GM21423 (cell line): ENCODE measurements around the gene APRT.

Experiments
- ATAC-seq: cut with Tn5 transposase; IDR thresholded peaks from one replicate; pipeline ENCODE4 v1.9.1; 2021; ENCODE audit warnings: mild to moderate bottlenecking, moderate library complexity; ENCODE audit not compliant: unreplicated experiment

Gene APRT

DNA sequence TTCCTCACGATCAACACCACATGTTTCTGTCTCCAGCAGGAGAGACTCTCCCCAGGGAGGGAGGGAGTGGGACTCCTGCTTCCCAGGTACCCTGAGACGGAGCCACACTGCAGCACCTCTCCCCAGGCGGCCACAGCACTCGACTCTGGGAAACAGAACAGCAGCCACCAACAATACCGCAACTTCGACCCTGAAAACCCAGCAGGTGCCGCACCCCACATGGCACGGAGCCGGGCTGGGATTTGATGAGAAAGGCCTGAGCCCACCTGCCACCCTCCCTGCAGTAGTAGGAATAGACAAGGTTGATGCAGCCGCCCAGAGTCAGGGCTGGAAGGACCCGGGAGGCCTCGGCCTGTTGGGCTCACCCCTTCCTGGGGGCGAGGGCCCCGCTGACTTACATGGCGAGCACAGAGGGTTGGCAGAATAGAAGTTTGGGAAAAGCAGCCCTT lies 30.6 kb upstream of the APRT start:
- no peak for ATAC-seq

DNA sequence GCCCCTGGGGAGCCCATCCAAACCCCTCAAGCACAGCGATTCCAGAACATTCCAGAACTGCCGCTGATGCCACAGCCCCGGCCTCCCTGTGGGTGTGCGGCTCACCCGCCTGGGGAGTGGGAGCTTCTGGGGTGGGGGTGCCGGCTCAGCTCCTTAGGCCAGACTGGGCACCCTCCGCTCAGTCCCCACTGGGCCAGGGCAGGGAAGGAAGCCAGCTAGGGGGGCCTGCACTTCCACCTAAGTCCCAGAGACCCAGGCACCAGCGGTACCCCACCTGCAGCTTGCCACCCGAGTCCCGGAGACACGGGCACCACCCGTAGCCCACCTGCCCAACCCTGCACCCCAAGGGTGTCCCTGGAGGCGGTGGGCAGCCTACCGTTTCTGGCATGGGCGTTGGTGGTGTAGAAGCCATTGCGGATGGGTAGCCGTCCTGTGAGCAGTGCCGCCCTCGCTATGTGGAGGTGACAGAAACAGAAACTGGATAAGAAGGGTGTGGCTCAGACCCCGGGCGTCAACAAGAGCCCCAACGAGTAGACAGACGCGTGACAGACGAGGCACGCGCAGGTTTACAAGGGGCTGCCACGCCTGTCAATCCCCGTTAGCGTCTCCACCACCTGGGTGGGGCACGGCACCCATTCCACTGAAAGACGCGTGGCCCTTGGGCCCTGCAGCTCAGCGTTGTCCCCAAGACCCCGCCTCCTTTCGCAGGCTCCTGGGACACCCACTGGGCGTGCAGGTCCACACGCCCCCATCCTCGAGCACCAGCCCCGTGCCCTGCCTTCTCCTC lies 30.0 kb upstream of the APRT start:
- ATAC-seq, result no peak

DNA sequence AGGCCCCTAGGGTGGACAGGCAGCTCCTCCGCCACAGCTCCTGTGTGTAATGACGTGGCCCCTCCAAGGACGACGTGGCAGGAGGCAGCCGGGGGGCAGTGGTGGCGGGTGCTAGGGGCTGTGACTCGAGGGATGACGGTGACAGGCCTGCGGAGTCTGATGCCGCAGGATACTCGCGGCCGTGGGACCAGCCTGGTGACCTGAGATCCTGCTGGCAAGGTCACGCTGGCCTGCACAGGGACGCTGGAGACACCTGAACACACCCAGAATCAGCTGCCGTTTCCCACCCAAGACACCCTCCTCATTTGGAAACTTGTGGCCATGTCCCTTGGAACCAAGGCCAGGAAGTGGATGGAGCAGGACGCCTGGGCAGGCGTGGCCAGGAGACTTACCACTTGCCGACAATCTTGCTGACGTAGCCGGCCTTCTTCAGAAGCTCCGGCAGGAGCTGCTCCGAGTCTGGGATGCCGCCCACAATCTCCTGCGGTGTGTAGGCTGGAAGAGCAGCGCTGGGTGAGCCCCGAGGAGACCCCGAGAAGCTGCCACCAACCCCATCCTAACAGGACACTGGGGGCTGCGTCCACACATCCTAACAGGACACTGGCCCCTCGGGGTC lies 29.0 kb upstream of the APRT start:
- no peak for ATAC-seq

DNA sequence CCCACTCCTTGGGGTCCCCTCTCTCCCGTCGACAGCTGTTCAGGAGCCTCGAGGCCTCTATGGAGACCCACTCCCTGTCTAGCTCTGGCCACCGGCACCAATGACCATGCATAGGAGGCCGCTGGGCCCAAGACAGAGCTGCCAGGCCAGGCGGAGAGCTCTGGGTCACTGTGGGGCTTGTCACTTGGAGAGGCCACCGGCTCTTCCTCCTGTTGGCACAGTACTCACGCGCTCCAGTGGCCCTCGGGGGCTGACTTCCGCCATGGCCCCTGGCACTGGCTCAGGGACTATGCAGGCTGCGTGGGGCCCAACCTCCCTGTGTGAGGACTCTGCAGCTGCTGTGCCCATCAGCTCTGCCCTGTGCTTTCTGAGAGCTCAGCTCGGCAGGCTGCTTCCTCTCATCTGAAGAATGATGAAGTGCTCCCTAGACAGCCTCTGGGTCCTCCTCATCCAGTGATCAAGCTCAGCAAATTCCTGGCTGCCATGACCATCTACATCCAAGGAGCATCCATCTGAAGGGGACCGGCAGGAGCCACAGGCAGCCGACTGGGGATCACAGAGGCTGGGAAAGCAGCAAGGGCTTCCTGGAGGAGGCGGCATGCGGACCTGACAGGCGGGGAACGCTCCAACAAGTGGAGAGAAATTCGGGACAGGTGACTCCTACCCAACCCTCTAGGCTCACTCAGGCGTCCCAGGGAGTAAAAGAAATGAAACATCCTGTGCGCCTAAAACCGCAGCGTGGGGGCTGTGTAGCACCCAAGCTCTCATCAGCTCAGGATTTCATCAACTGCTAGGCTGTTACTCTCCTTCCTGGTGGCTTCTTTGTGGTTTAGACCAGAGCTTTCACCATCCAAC lies 28.2 kb upstream of the APRT start:
- ATAC-seq, result no peak

DNA sequence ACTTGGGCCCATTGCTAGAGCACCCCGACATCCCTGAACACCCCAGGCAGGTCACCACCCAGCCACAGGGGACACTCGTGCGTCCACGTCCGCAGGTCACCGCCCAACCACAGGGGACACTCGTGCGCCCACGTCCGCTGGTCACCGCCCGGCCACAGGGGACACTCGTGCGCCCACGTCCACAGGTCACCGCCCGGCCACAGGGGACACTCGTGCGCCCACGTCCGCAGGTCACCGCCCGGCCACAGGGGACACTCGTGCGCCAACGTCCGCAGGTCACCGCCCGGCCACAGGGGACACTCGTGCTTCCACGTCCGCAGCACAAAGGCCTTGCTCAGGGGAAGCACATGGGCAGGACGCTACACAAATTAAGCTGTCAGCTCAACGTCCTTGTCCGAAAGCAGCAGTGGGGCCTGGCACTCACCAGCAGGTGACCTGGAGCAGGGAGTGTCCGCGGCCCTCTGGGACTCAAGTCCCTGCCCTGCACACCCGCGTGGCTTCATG lies 27.4 kb upstream of the APRT start:
- ATAC-seq, result no peak

DNA sequence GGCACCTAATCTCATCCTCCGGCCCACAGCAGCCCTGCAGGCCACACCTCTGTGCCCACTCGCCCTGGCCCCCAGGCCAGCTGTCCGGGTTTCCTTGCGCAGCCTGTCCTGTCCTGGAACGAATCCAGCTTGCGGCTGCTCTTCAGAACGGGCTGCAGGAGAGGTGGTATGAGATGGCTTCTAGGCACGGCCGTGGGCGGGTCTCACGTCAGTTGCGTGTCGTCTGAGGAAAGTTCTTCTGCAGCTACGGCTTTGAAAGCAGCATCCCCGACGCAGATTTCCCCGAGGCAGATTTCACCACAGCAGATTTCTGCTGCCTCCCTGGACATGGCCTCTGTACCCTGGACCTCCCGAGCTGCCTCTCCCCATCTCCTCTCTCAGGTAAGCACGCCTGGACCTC lies 26.8 kb upstream of the APRT start:
- no peak for ATAC-seq

DNA sequence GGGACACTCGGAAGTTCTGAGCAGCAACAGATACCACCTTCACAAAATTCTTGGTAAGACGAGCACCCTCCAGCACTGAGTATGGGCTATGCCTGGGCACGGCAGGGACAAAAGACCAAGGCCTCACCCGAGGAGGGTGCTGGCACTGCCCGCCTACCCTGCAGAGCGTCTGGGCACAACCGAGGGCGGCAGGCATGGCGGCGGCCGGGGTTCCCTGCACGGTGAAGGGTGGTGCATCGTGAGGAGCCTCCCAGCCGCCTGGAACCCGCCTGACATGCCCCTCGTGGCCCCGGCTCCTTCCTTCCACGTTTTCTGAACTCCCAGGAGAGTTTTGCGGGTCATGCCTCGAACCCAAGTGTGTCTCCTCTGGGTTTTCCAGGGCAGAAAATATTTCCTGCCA lies 26.1 kb upstream of the APRT start:
- ATAC-seq, result no peak

DNA sequence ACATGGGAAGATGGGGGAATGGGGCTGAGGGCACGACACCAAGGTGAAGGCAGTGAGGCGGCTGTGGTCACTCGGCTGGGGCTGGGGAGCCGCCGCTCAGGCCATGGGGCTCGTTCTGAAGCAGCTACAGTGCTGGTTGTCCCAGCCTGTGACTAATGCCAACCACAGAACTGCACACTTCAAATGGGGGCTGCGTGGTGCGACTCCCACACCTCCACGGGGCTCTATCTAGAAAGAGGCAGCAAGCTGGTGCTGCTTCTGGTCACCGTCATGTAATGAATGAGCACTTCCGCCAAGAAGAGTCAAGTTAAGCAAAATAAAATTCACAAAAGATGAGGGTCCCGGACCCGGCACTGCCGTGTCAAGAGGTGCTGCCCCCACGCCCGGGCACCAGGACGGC lies 25.1 kb upstream of the APRT start:
- no peak for ATAC-seq

DNA sequence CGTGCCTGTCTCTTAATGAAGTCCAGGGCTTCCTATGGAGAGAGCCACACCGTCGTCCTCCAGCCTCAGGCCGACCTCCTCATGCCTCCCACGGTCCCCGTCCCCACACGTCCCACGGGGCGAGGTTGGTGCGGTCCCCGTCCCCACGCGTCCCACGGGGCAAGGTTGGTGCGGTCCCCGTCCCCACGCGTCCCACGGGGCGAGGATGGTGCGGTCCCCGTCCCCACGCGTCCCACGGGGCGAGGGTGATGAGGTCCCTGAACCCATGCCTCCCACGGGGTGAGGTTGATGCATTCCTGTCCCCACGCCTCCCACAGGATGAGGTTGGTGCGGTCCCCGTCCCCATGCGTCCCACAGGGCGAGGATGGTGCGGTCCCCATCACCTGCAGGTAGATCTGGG lies 24.1 kb upstream of the APRT start:
- ATAC-seq, result no peak

DNA sequence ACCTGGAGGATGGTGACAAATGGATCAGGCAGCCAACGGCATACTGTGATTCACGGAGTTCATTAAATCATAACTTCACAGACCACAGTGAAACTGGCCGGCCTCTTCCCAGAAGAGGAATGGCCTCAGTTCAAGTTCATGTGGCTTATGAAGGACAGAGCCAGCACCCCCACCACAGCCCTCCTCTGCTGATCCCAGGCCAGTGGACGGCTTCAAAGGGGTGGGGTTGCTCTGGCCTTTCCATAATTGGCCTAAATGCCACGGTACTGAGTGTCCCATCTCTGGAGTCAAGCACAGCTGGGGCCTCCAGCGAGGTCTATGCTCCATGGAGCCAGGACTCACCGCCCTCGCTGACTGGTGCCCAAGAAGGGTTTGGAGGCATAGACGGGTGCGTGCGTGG lies 23.7 kb upstream of the APRT start:
- ATAC-seq, result no peak

DNA sequence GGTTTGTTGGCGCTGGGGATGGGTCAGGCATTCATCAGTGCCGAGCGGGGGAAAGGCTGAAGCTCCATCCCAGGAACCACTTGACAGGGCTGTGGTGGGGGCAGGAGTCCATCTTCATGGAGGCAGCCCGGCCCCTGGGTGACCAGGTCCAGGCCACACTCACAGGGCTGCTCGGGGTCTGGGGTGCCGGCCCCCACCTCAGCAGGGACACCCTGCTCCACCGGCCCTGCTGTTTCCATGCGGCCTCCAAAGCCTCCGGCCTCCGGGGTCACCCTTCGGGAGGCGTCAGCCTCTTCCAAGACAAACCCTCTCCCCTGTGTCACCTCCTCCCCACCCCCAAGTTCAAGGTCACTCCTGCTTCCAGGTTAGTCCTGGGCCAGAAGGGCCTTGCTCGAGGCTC lies 22.9 kb upstream of the APRT start:
- ATAC-seq, result no peak

DNA sequence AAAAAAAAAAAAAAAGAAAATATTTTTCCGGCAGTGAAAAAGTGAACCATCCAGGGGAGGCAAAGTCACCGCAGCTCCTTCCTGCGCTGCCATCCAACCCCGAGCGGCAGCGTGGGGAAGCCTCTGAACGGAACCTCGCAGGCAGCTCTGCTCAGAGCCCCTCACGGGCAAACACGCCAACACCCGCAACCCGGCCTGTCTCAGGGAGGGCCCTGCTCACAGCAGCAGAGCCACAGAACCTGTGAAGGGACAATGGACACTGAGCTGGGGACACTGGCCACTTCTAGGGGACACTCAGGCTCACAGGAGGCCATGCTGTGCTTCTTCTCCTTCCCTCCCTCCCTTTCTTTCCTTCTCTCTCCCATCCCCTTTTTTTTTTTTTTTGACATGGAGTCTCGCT lies 21.4 kb upstream of the APRT start:
- ATAC-seq, result no peak

DNA sequence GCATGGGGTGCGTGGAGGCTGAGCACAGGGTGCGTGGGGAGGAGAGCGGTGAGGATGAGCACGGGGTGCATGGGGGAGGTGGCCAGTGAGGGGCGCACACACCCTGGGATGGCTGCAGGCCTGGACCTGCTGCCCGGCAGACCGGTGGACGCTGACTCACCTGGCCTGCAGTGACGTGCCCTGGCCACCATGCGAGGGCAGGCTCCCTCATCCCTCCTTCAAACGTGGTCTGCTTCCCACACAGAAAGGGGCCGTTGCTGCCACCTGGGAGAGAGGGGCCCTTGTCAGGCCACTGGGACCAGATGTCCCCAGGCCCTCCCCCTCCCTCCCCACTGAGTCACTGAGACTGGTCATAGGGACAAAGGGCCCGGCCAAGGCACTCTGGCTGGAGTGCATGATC lies 20.1 kb upstream of the APRT start:
- no peak for ATAC-seq

DNA sequence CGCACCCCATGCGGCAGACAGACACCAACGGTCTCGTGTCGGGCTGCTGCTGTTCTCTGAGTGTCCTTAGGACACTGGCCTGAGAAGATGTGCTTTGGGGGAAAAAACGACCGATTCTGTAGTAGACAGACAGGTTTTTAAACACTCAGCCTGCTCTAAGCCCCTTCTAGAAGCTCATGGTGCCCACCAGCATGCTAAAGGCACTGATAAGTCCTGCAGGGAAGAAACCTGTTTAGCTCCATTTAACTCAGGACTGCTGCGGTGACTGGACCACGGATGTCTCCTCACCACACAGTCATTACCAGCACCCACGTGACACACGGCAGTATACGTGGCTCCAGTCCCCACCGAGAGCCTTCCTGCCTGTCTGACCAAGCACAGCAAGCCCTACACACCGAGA lies 19.1 kb upstream of the APRT start:
- ATAC-seq, result no peak

DNA sequence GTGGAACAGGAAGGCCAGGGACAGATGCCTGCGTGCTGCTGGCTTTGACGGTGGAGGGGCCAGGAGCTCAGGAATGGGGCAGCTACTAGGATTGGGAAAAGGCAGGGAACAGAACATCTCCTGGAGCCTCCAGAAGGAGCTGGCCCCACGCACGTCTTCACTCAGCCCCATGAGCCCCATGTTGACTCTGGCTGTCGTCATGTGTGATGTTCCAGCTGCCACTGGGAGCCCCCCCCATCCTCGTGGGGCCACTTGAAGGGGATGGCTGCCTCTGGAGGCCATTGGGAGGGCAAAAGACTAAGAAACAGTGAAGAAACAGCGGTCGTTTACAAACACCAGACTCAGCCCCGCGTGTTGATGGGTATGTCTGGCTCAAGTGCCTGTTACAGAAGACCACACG lies 18.5 kb upstream of the APRT start:
- no peak for ATAC-seq

DNA sequence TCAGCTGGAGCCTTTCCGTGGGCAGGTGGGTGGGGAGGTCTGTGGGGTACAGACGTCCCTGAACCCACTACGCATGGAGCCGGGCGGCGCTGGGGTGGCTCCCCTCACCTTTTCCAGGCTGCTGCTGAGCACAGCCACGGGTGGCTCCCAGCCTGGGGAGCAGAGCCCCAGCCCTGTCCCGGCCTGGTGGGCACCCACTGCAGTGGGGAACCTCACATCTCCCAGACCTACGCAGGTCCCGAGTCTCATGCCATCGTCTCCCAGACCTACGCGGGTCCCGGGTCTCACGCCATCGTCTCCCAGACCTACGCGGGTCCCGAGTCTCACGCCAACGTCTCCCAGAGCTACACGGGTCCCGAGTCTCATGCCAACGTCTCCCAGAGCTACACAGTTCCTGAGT lies 17.0 kb upstream of the APRT start:
- ATAC-seq, result no peak

DNA sequence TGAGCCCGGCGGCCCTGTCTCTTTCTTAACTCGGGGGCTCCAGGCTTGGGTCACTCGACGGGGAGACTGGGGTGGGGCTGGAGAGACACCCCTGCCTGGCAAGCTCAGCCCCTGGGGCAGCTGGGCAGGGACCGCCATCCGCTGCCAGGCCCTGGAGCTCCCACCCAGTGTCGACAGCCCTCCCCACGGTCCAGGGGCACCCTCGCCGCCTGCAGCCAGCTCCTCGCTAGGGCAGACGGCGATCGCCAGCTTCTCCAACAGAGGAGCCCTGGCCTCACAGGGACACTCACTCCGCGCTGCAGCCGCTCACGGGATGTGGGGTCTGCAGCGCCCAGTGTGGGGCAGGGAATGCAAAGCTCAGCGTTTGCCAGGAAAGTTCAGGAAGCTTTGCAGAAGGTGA lies 16.0 kb upstream of the APRT start:
- ATAC-seq, result no peak

DNA sequence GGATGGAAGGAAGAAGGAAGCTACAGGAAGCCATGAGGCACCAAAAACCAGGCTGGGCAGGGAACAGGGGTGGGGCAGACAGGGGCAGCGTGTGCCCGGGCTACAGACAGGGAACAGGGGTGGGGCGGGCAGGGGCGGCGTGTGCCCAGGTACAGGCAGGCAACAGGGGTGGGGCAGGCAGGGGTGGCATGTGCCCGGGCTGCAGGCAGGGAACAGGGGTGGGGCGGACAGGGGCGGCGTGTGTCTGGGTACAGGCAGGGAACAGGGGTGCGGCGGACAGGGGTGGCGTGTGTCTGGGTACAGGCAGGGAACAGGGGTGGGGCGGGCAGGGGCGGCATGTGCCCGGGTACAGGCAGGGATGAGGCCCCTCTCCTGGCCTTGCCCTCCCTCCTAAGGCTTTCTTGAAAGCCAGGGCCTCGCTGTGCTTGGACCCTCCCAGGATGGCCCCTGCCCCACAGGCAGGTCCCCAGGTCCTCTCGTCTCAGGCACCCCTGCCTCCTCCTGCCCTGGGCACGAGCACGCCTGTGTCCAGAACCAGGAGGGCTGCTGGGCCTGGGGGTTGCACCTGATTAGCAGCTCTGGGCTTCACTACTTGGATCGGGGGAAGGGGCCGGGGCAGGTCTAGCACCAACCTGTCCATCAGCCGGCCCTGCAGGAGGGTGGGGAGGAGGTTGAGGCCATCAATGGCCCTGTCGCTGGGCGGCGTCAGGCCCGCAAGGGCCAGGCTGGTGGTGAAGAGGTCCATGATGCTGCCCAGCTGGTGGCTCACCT lies 14.5 kb upstream of the APRT start:
- ATAC-seq, result no peak

DNA sequence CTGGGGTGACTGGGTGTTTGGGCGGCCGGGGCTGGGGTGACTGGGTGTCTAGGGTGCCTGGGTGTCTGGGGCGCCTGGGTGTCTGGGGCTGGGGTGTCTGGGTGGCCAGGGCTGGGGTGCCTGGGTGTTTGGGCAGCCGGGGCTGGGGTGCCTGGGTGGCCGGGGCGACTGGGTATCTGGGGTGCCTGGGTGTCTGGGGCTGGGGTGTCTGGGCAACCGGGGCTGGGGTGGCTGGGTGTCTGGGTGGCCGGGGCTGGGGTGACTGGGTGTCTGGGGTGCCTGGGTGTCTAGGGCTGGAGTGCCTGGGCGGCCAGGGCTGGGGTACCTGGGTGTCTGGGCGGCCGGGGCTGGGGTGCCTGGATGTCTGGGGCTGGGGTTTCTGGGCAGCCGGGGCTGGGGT lies 13.4 kb upstream of the APRT start:
- no peak for ATAC-seq

DNA sequence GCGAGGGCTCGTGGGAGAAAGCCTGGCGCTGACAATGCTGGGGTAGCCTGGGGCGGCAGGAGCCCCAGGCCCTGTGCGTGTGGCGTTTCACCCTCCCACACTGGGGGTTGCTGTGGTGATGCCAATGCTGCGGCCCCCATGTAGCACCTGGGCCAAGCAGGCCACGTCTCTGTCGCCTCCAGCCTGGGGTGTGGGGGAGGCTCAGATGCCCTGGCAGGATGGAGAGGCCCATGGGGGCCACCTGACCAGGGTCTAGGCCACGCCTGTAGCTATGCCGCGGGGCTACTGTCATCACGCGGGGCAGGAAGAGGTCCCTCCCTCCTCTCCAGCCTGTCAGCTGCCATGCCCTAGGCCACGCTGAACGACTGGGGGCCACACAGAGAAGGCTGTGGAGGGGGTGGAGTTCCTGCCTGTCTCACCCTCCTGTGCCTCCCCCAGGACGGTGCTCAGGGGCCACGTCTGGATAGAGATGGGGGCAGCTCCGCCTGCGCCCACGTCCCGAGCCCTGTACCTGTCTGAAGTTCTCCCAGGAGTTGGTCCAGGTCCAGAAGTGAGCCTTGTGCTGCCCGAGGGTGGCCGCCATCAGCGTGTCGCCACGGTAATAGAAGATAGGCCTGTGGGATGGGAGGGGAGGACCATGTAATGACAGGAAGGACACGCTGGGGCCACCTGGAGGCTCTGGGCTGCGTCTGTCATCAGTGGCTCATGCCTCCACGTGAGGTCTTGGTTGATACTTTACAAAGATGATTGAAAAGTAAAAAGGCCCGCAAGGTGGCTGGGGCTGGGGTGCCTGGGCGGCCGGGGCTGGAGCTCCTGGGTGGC lies 12.7 kb upstream of the APRT start:
- no peak for ATAC-seq
